Smooth muscle cell (in vitro differentiated cells): Measurements from ENCODE around the gene OPCML. TPM values are rescaled to one million over a fixed set of nuclear protein-coding genes. Genes with fewer than 3 reads are reported as not detected.

Experiments used
- DNase-seq: peaks from one replicate; lab custom pipeline; 2025; ENCODE audit not compliant: unreplicated experiment; lab: John Stamatoyannopoulos, UW
- H2AFZ ChIP-seq: fragments of 200-600 bp; sonication (generic); 2 replicates; pipeline ENCODE4 v1.6.0; 2016; ENCODE audit warnings: antibody characterized with exemption, low read depth, mild to moderate bottlenecking
- H3F3A ChIP-seq: fragments of 200-600 bp; sonication (generic); 2 replicates; pipeline ENCODE4 v1.6.0; 2017; ENCODE audit warnings: antibody characterized with exemption, low read depth
- H3K27ac ChIP-seq: fragments of 200-600 bp; sonication (generic); 2 replicates; pipeline ENCODE4 v1.5.1; 2016; ENCODE audit warnings: low read depth, mild to moderate bottlenecking
- H3K27me3 ChIP-seq: fragments of 200-600 bp; sonication (generic); 2 replicates; pipeline ENCODE4 v1.6.1; 2016; ENCODE audit warnings: low read depth, mild to moderate bottlenecking
- H3K36me3 ChIP-seq: fragments of 200-600 bp; sonication (generic); 2 replicates; pipeline ENCODE4 v1.5.1; 2016; ENCODE audit warnings: low read depth
- H3K4me1 ChIP-seq: fragments of 200-600 bp; sonication (generic); 2 replicates; pipeline ENCODE4 v1.5.1; 2016; ENCODE audit warnings: low read depth
- H3K4me2 ChIP-seq: fragments of 200-600 bp; sonication (generic); 2 replicates; pipeline ENCODE4 v1.6.0; 2016; ENCODE audit warnings: mild to moderate bottlenecking
- H3K4me3 ChIP-seq: fragments of 200-600 bp; sonication (generic); 2 replicates; pipeline ENCODE4 v1.5.1; 2016; ENCODE audit warnings: mild to moderate bottlenecking
- H3K79me2 ChIP-seq: fragments of 200-600 bp; sonication (generic); 2 replicates; pipeline ENCODE4 v1.6.0; 2016; ENCODE audit warnings: low read depth, mild to moderate bottlenecking
- H3K9ac ChIP-seq: fragments of 200-600 bp; sonication (generic); 2 replicates; pipeline ENCODE4 v1.6.0; 2016; ENCODE audit warnings: low read depth
- H3K9me3 ChIP-seq: fragments of 200-600 bp; sonication (generic); replicated peaks from 2 replicates; pipeline ENCODE4 v1.5.1; 2016; ENCODE audit warnings: low read depth
- H4K20me1 ChIP-seq: fragments of 200-600 bp; sonication (generic); 2 replicates; pipeline ENCODE4 v1.6.0; 2016; ENCODE audit warnings: low read depth
- CTCF ChIP-seq: fragments of 200-600 bp; sonication (generic); IDR thresholded peaks from 2 replicates; pipeline ENCODE4 v1.5.1; 2017; ENCODE audit warnings: borderline replicate concordance, mild to moderate bottlenecking, antibody characterized with exemption; ENCODE audit not compliant: insufficient read depth, poor library complexity, severe bottlenecking
- WGBS: methylation state at CpG from one replicate; pipeline ENCODE4 v1.1.7; 2016; ENCODE audit warnings: low lambda C conversion rate; 5-methylcytosine and 5-hydroxymethylcytosine counted together
- polyA plus RNA-seq: library from polyadenylated mRNA; unstranded; fragments of >200 nt; fragmentation: Nextera tagmentation; extraction: Ambion mirVana; gene quantifications from 2 replicates; pipeline ENCODE4 v1.2.1, GENCODE V29; 2016
- total RNA-seq: library from RNA; depleted of rRNA; stranded (reverse); fragments of >200 nt; gene quantifications from 2 replicates; pipeline ENCODE4 v1.2.3, GENCODE V29; 2014

The OPCML gene
- total and polyA plus RNA-seq, 2 experiments from 2014 or later, result 0.42 to 0.58 TPM

- WGBS, result 26% methylated on average over 2 of the region's 2 CpGs
- no peaks in the 10 kb centered on the region for H3F3A ChIP-seq
- H2AFZ ChIP-seq, result no peak overlapping the region
- no peaks in the 10 kb centered on the region for H3K4me1 ChIP-seq
- H3K4me3 ChIP-seq, result no peak overlapping the region
- TF ChIP-seq CTCF, result no peak
- H3K27me3 ChIP-seq, result no peaks in the 10 kb centered on the region
- H3K9ac ChIP-seq, result no peak overlapping the region
- no peaks in the 10 kb centered on the region for H4K20me1 ChIP-seq
- H3K4me2 ChIP-seq, result no peak overlapping the region
- no peaks in the 10 kb centered on the region for H3K36me3 ChIP-seq
- H3K9me3 ChIP-seq, result no peaks in the 10 kb centered on the region
- no peak overlapping the region for H3K27ac ChIP-seq
- H3K79me2 ChIP-seq, result no peaks in the 10 kb centered on the region
- DNase-seq, result no peak
Observed at GRCh38 chr11:133306019-133306418, 226.3 kb downstream of the OPCML start.

- no peaks in the 10 kb centered on the region for H3K9me3 ChIP-seq
- H3K27ac ChIP-seq, result no peak overlapping the region
- H2AFZ ChIP-seq, result no peak overlapping the region
- no peaks in the 10 kb centered on the region for H3K27me3 ChIP-seq
- H3K4me1 ChIP-seq, result no peaks in the 10 kb centered on the region
- H4K20me1 ChIP-seq, result no peaks in the 10 kb centered on the region
- H3K4me3 ChIP-seq, result no peak overlapping the region
- H3K79me2 ChIP-seq, result no peaks in the 10 kb centered on the region
- H3F3A ChIP-seq, result no peaks in the 10 kb centered on the region
- H3K9ac ChIP-seq, result no peak overlapping the region
- 78% methylated on average over 5 of the region's 5 CpGs for WGBS
- H3K4me2 ChIP-seq, result no peak overlapping the region
- no peak for DNase-seq
- no peaks in the 10 kb centered on the region for H3K36me3 ChIP-seq
- no peak for TF ChIP-seq CTCF
Observed at GRCh38 chr11:133305208-133305956, 226.9 kb downstream of the OPCML start.

- 92% methylated on average over 5 of the region's 5 CpGs for WGBS
- Histone ChIP-seq H3K4me3 (no peak overlapping the region), H3K9ac (no peak overlapping the region), H3K4me2 (no peak overlapping the region), H3F3A (no peaks in the 10 kb centered on the region), H3K36me3 (no peaks in the 10 kb centered on the region), H3K4me1 (no peaks in the 10 kb centered on the region), H3K27ac (no peak overlapping the region), H3K9me3 (no peaks in the 10 kb centered on the region), H4K20me1 (no peaks in the 10 kb centered on the region), H3K79me2 (no peaks in the 10 kb centered on the region), H3K27me3 (peaks cover 5% of the 10 kb centered on the region), H2AFZ (no peak overlapping the region)
- DNase-seq, result no peak
- TF ChIP-seq CTCF, result no peak
Observed at GRCh38 chr11:133303262-133303661, 229.0 kb downstream of the OPCML start.

- Histone ChIP-seq H3K9ac (no peak overlapping the region), H3K36me3 (no peaks in the 10 kb centered on the region), H3K4me2 (no peak overlapping the region), H4K20me1 (no peaks in the 10 kb centered on the region), H3K4me1 (no peaks in the 10 kb centered on the region), H2AFZ (no peak overlapping the region), H3K79me2 (no peaks in the 10 kb centered on the region), H3K9me3 (no peaks in the 10 kb centered on the region), H3K27ac (no peak overlapping the region), H3K4me3 (no peak overlapping the region), H3F3A (no peaks in the 10 kb centered on the region), H3K27me3 (peaks cover 5% of the 10 kb centered on the region)
- no peak for TF ChIP-seq CTCF
- no peak for DNase-seq
- 80% methylated on average over 3 of the region's 3 CpGs for WGBS
Observed at GRCh38 chr11:133302056-133302455, 230.2 kb downstream of the OPCML start.
